Gastroesophageal sphincter (tissue), 4 donors: Measurements from ENCODE around the gene RAB25. TPM values are rescaled to one million over a fixed set of nuclear protein-coding genes. Genes with fewer than 3 reads are reported as not detected.
A peak's percentile ranks its signal among the peaks of the same experiment; 100 is the strongest.

Source experiments
- ATAC-seq: fragments of 150-250 bp; one replicate; pipeline ENCODE4 v1.9.1; 2016; ENCODE audit warnings: mild to moderate bottlenecking, moderate library complexity
- H3K27ac ChIP-seq, 4 donors: fragments of 200-600 bp; sonication (generic) in 3 of 4; 1 replicate in 3 of 4; 2 replicates in 1 of 4; pipeline ENCODE4 v1.5.1; 2016 to 2019
- H3K27me3 ChIP-seq: fragments of 200-600 bp; sonication (generic); one replicate; pipeline ENCODE4 v1.5.1; 2019
- H3K36me3 ChIP-seq, 2 donors: fragments of 200-600 bp; sonication (generic); one replicate each; pipeline ENCODE4 v1.5.1; 2019; ENCODE audit warnings: control low read depth in 1 of 2
- H3K4me1 ChIP-seq, 3 donors: fragments of 200-600 bp; sonication (generic); 1 replicate in 2 of 3; 2 replicates in 1 of 3; pipeline ENCODE4 v1.5.1; 2016 to 2019; ENCODE audit warnings: control low read depth in 2 of 3
- H3K4me3 ChIP-seq, 2 donors: fragments of 200-600 bp; sonication (generic); one replicate each; pipeline ENCODE4 v1.5.1; 2019; ENCODE audit warnings: mild to moderate bottlenecking in 1 of 2, moderate library complexity in 1 of 2
- H3K9me3 ChIP-seq, 3 donors: fragments of 200-600 bp; sonication (generic); one replicate each; pipeline ENCODE4 v1.5.1; 2017 to 2019; ENCODE audit warnings: control low read depth in 2 of 3
- CTCF ChIP-seq, 4 experiments: fragments of 200-600 bp in 2 of 4; fragments of 450-650 bp in 2 of 4; sonication (generic) in 1 of 4; IDR thresholded peaks; one replicate each; pipeline ENCODE4 v1.5.1; 2017 to 2019; ENCODE audit warnings: antibody characterized with exemption in 4 of 4, mild to moderate bottlenecking in 2 of 4, moderate library complexity in 2 of 4
- EP300 ChIP-seq: sonication (generic); formaldehyde crosslinking; IDR thresholded peaks from one replicate; pipeline ENCODE4 v1.6.1; 2017; ENCODE audit warnings: antibody characterized with exemption, mild to moderate bottlenecking
- POLR2A ChIP-seq, 2 donors: fragments of 450-650 bp; IDR thresholded peaks; one replicate each; pipeline ENCODE4 v1.6.1; 2017; ENCODE audit warnings: antibody characterized with exemption in 2 of 2, mild to moderate bottlenecking in 2 of 2, moderate library complexity in 1 of 2
- POLR2AphosphoS5 ChIP-seq: sonication (generic); formaldehyde crosslinking; IDR thresholded peaks from one replicate; pipeline ENCODE4 v1.6.1; 2017; ENCODE audit warnings: antibody characterized with exemption
- WGBS, 2 donors: methylation state at CpG; one replicate each; pipeline ENCODE4 v1.1.5; 2018; ENCODE audit warnings: low coverage in 1 of 2; 5-methylcytosine and 5-hydroxymethylcytosine counted together
- total RNA-seq, 4 donors: library from RNA; depleted of rRNA; stranded (reverse); fragments of >200 nt; gene quantifications; one replicate each; pipeline ENCODE4 v1.1.0, GENCODE V29; 2016

The RAB25 gene
- total RNA-seq, 4 donors from 2014 or later: 22.1 TPM; not detected in 3

- H3K27me3 ChIP-seq: no peaks in the 10 kb centered on the region
- 0% methylated on average over 1 of the region's 3 CpGs; no CpG with 5 or more reads in 1 of the 2 donors for WGBS, 2 donors
- TF ChIP-seq EP300 (no peak), CTCF (IDR thresholded peaks at IDR 0.05) (peak in 1 of 4 experiments; percentile 16), POLR2AphosphoS5 (peak; percentile 52), POLR2A (IDR thresholded peaks at IDR 0.05) (no peak)
- H3K27ac ChIP-seq: peak overlapping the region; percentile 94 to 100 (median 100)
- H3K4me1 ChIP-seq: peaks cover 13 to 84% (median 53%) of the 10 kb centered on the region in 3 donors
- peaks cover 0 to 5% of the 10 kb centered on the region in 2 donors for H3K36me3 ChIP-seq
- no peaks in the 10 kb centered on the region for H3K9me3 ChIP-seq
- H3K4me3 ChIP-seq: peak overlapping the region; percentile 0 to 93
- peak; percentile 26 for ATAC-seq
Measured at GRCh38 chr1:156119503-156120209, 58.7 kb downstream of the RAB25 start.

Other genes starting within 250 kb of the RAB25 start
- gene GON4L, start 203.9 kb upstream of the RAB25 start, total RNA-seq: 10 to 100 TPM; 16.6 to 55.1 (median 35.9) TPM
- gene SYT11, start 201.6 kb upstream of the RAB25 start, total RNA-seq: 10 to 100 TPM; 10.4 to 25.7 (median 19.7) TPM
- gene RIT1, start 149.8 kb upstream of the RAB25 start, total RNA-seq: 10 to 100 TPM; 25.0 to 37.1 (median 30.0) TPM
- gene KHDC4, start 126.7 kb upstream of the RAB25 start, total RNA-seq: 10 to 100 TPM; 20.4 to 57.4 (median 34.6) TPM
- under 1 TPM in 1 of 4 donors, not detected in 3; 0.27 TPM for gene RXFP4, start 119.5 kb upstream of the RAB25 start, total RNA-seq
- gene ARHGEF2, start 82.6 kb upstream of the RAB25 start, total RNA-seq: 10 to 100 TPM; 69.7 to 94.0 (median 82.6) TPM
- gene SSR2, start 40.2 kb upstream of the RAB25 start, total RNA-seq: 100 to 1,000 TPM; 103 to 157 (median 146) TPM
- gene UBQLN4, start 7.4 kb upstream of the RAB25 start, total RNA-seq: 10 to 100 TPM; 19.6 to 29.6 (median 24.8) TPM
- 10 to 100 TPM; 66.8 to 79.3 (median 73.1) TPM for gene LAMTOR2, start 6.4 kb upstream of the RAB25 start, total RNA-seq
- under 1 TPM; under 0.01 to 0.78 (median 0.52) TPM for gene MEX3A, start 21.3 kb downstream of the RAB25 start, total RNA-seq
- 100 to 1,000 TPM; 327 to 617 (median 519) TPM for gene LMNA, start 53.6 kb downstream of the RAB25 start, total RNA-seq
- 1 to 10 TPM; 1.7 to 7.5 (median 3.4) TPM for gene SEMA4A, start 92.4 kb downstream of the RAB25 start, total RNA-seq
- gene SLC25A44, start 132.9 kb downstream of the RAB25 start, total RNA-seq: 10 to 100 TPM in 3 of 4 donors, 1 to 10 TPM in 1; 9.4 to 17.0 (median 12.7) TPM
- gene PMF1, start 151.8 kb downstream of the RAB25 start, total RNA-seq: 10 to 100 TPM; 49.3 to 58.9 (median 51.8) TPM
- gene BGLAP, start 181.0 kb downstream of the RAB25 start, total RNA-seq: under 1 TPM in 1 of 4 donors, not detected in 3; 0.54 TPM
- gene PAQR6, start 186.9 kb downstream of the RAB25 start, total RNA-seq: 1 to 10 TPM; 1.2 to 3.4 (median 1.6) TPM
- 100 to 1,000 TPM in 1 of 4 donors, 10 to 100 TPM in 3; 60.2 to 106 (median 69.1) TPM for gene SMG5, start 221.7 kb downstream of the RAB25 start, total RNA-seq
- gene TMEM79, start 223.2 kb downstream of the RAB25 start, total RNA-seq: 1 to 10 TPM; 1.6 to 4.7 (median 3.2) TPM
- gene GLMP, start 234.5 kb downstream of the RAB25 start, total RNA-seq: 10 to 100 TPM; 31.9 to 53.0 (median 38.6) TPM
- not detected for gene VHLL, start 238.1 kb downstream of the RAB25 start, total RNA-seq